WTC11 (cell line): Measurements from ENCODE around the gene C3orf49.

Experiments
- CREB1 ChIP-seq: sonication (generic); formaldehyde crosslinking; IDR thresholded peaks from 2 replicates; pipeline ENCODE4 v1.8.0; 2023; ENCODE audit warnings: mild to moderate bottlenecking, missing genetic modification reagents
- IRF2 ChIP-seq: sonication (generic); formaldehyde crosslinking; IDR thresholded peaks from 2 replicates; pipeline ENCODE4 v1.8.0; 2022; ENCODE audit warnings: low read depth, missing genetic modification reagents, borderline replicate concordance
- MAX ChIP-seq: sonication (generic); formaldehyde crosslinking; IDR thresholded peaks from 2 replicates; pipeline ENCODE4 v1.8.0; 2022; ENCODE audit warnings: mild to moderate bottlenecking, missing genetic modification reagents
- NFE2L1 ChIP-seq: sonication (generic); formaldehyde crosslinking; IDR thresholded peaks from 2 replicates; pipeline ENCODE4 v1.8.1; 2023; ENCODE audit warnings: missing genetic modification reagents
- NR3C1 ChIP-seq: sonication (generic); formaldehyde crosslinking; conservative IDR thresholded peaks from 2 replicates; pipeline ENCODE4 v1.8.1; 2023; ENCODE audit warnings: low read depth, mild to moderate bottlenecking, missing genetic modification reagents
- SP1 ChIP-seq: sonication (generic); formaldehyde crosslinking; conservative IDR thresholded peaks from 2 replicates; pipeline ENCODE4 v1.8.1; 2022; ENCODE audit warnings: missing genetic modification reagents
- TF ChIP-seq, protein P1 (sequence below): sonication (generic); formaldehyde crosslinking; IDR thresholded peaks from 2 replicates; pipeline ENCODE4 v1.8.1; 2022; ENCODE audit warnings: low read depth, mild to moderate bottlenecking, moderate library complexity, missing genetic modification reagents, borderline replicate concordance
- TF ChIP-seq, protein P2 (sequence below): fragments of 200-600 bp; IDR thresholded peaks from 2 replicates; pipeline ENCODE4 v1.8.0; 2022; ENCODE audit warnings: antibody characterized with exemption

DNA sequence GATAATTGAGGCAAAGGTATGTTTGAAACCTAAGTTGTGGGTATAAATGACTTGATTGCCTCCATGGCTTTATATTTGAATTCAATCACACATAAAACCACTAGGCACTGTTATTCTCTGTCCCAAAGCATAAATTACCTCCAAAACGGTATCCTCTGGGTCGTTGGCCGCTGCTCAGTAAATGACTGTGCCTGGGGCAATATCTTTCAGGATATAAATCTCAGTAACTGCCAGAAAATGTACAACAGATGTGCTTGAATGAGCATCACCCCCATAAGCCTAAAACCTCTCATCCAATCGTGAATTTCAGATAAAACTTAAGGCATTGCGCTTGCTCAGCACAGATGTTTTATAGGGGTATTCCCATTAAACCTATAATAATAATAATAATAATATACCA lies 19.0 kb upstream of the C3orf49 start:
- TF ChIP-seq, protein P1, sequence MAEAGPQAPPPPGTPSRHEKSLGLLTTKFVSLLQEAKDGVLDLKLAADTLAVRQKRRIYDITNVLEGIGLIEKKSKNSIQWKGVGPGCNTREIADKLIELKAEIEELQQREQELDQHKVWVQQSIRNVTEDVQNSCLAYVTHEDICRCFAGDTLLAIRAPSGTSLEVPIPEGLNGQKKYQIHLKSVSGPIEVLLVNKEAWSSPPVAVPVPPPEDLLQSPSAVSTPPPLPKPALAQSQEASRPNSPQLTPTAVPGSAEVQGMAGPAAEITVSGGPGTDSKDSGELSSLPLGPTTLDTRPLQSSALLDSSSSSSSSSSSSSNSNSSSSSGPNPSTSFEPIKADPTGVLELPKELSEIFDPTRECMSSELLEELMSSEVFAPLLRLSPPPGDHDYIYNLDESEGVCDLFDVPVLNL (CRISPR knock-in tag) = no peak
- TF ChIP-seq NFE2L1 (CRISPR knock-in tag) (no peak), MAX (no peak), NR3C1 (CRISPR knock-in tag) (no peak), CREB1 (CRISPR knock-in tag) (no peak), SP1 (no peak), IRF2 (CRISPR knock-in tag) (no peak)
- TF ChIP-seq, protein P2, sequence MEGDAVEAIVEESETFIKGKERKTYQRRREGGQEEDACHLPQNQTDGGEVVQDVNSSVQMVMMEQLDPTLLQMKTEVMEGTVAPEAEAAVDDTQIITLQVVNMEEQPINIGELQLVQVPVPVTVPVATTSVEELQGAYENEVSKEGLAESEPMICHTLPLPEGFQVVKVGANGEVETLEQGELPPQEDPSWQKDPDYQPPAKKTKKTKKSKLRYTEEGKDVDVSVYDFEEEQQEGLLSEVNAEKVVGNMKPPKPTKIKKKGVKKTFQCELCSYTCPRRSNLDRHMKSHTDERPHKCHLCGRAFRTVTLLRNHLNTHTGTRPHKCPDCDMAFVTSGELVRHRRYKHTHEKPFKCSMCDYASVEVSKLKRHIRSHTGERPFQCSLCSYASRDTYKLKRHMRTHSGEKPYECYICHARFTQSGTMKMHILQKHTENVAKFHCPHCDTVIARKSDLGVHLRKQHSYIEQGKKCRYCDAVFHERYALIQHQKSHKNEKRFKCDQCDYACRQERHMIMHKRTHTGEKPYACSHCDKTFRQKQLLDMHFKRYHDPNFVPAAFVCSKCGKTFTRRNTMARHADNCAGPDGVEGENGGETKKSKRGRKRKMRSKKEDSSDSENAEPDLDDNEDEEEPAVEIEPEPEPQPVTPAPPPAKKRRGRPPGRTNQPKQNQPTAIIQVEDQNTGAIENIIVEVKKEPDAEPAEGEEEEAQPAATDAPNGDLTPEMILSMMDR = no peak
